Stomach (tissue), 9 donors: ENCODE results near the gene GOLM1. TPM values are rescaled to one million over a fixed set of nuclear protein-coding genes. Genes with fewer than 3 reads are reported as not detected.

Source experiments
- DNase-seq, 2 donors: peaks; one replicate each; pipeline versions ENCODE4 v3.0.0 to v3.0.0-alpha.2; 2013 to 2019
- H3K27ac ChIP-seq, 5 donors: fragments of 200-600 bp in 4 of 5; sonication (generic) in 4 of 5; one replicate each; pipeline ENCODE4 v1.5.1; 2013 to 2019; ENCODE audit warnings: mild to moderate bottlenecking in 1 of 5, moderate library complexity in 1 of 5
- H3K27me3 ChIP-seq, 3 donors: fragments of 200-600 bp; sonication (generic); one replicate each; pipeline ENCODE4 v1.5.1; 2017 to 2019; ENCODE audit warnings: mixed run types in 1 of 3
- H3K36me3 ChIP-seq, 4 donors: fragments of 200-600 bp; sonication (generic); 1 replicate in 3 of 4; 2 replicates in 1 of 4; pipeline ENCODE4 v1.5.1; 2016 to 2019
- H3K4me1 ChIP-seq, 4 donors: fragments of 200-600 bp; sonication (generic); one replicate each; pipeline ENCODE4 v1.5.1; 2016 to 2019
- H3K4me3 ChIP-seq, 4 donors: fragments of 200-600 bp; sonication (generic) in 3 of 4; one replicate each; pipeline ENCODE4 v1.5.1; 2016 to 2019; ENCODE audit warnings: mild to moderate bottlenecking in 1 of 4
- H3K9me3 ChIP-seq, 4 donors: fragments of 200-600 bp; sonication (generic); one replicate each; pipeline ENCODE4 v1.5.1; 2016 to 2019
- EP300 ChIP-seq: sonication (generic); formaldehyde crosslinking; IDR thresholded peaks from one replicate; pipeline ENCODE4 v1.6.1; 2017; ENCODE audit warnings: antibody characterized with exemption
- POLR2A ChIP-seq, 4 donors: fragments of 450-650 bp; IDR thresholded peaks; one replicate each; pipeline ENCODE4 v1.6.1; 2016; ENCODE audit warnings: antibody characterized with exemption in 4 of 4, control low read depth in 2 of 4, mild to moderate bottlenecking in 1 of 4, moderate library complexity in 1 of 4
- POLR2AphosphoS5 ChIP-seq, 3 donors: sonication (generic); formaldehyde crosslinking; IDR thresholded peaks; one replicate each; pipeline ENCODE4 v1.6.1; 2016; ENCODE audit warnings: antibody characterized with exemption in 3 of 3
- WGBS, 5 donors: extraction: QIAGEN DNeasy Blood & Tissue Kit in 3 of 5; methylation state at CpG; one replicate each; pipeline versions ENCODE4 v1.1.5 to v1.1.7; 2013 to 2018; 5-methylcytosine and 5-hydroxymethylcytosine counted together
- intact Hi-C: fragments of 100-400 bp; cut with DNase I; formaldehyde crosslinking; loops from one replicate; pipeline ENCODE4 v1.15.1; 2023; ENCODE audit warnings: low total_unique reads
- polyA plus RNA-seq, 3 donors: library from polyadenylated mRNA; stranded (reverse); fragments of 200-250 nt; gene quantifications; one replicate each; pipeline ENCODE4 v1.2.3, GENCODE V29; 2013
- total RNA-seq, 5 donors: library from RNA; depleted of rRNA; stranded (reverse); fragments of >200 nt; gene quantifications; one replicate each; pipeline versions ENCODE4 v1.1.0 to v1.2.3, GENCODE V29; 2014 to 2016
- TF ChIP-seq, protein P1 (sequence below), 7 experiments: fragments of 450-650 bp in 4 of 7; fragments of 200-600 bp in 3 of 7; sonication (generic) in 3 of 7; IDR thresholded peaks; one replicate each; pipeline ENCODE4 v1.5.1; 2016 to 2019; ENCODE audit warnings: antibody characterized with exemption in 7 of 7, control low read depth in 2 of 7, mild to moderate bottlenecking in 1 of 7
- donor health status: healthy with polysubstance abuse.
- donor health status: Bipolar disorder and iron deficiency.
- donor health status: healthy.

Gene GOLM1
- total and polyA plus RNA-seq, 8 donors = 16.0 to 160 (median 39.4) TPM

GRCh38 chr9:86022687-86023266, 76.6 kb downstream of the GOLM1 start:
- H3K27me3 ChIP-seq = no peaks in the 10 kb centered on the region
- intact Hi-C loops = no loop called here
- no peak overlapping the region for H3K4me3 ChIP-seq
- no peaks in the 10 kb centered on the region for H3K9me3 ChIP-seq
- no peak overlapping the region for H3K27ac ChIP-seq
- peak in 1 of 2 donors; percentile 44 for DNase-seq
- H3K4me1 ChIP-seq = peaks cover 0 to 7% (median 0%) of the 10 kb centered on the region in 4 donors
- 68 to 89% (median 85%) methylated on average over 3 of the region's 3 CpGs for WGBS, 5 donors
- TF ChIP-seq EP300 (no peak), POLR2A (IDR thresholded peaks at IDR 0.05) (no peak)
- TF ChIP-seq, protein P1, sequence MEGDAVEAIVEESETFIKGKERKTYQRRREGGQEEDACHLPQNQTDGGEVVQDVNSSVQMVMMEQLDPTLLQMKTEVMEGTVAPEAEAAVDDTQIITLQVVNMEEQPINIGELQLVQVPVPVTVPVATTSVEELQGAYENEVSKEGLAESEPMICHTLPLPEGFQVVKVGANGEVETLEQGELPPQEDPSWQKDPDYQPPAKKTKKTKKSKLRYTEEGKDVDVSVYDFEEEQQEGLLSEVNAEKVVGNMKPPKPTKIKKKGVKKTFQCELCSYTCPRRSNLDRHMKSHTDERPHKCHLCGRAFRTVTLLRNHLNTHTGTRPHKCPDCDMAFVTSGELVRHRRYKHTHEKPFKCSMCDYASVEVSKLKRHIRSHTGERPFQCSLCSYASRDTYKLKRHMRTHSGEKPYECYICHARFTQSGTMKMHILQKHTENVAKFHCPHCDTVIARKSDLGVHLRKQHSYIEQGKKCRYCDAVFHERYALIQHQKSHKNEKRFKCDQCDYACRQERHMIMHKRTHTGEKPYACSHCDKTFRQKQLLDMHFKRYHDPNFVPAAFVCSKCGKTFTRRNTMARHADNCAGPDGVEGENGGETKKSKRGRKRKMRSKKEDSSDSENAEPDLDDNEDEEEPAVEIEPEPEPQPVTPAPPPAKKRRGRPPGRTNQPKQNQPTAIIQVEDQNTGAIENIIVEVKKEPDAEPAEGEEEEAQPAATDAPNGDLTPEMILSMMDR (IDR thresholded peaks at IDR 0.05) = no peak
- peaks cover 20 to 99% (median 89%) of the 10 kb centered on the region in 4 donors for H3K36me3 ChIP-seq

DNA sequence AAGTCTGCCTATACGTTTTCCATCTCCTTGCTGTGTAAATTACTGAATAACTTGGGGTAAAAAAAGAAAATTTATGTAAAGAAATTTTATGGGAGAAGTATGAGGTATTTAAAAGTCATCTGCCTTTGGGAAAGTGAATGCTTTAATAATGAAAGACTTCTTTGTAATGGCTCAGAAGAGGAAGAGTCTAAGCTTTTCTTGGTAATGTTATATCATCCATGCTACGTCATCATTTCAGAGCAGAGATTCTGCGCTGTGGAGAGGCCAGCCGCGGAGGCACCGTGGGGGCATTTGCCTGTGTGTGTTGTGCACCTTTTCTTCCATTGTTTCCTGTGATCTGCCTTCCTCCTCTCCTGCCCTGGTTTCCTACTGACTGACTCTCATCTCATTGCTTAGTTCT, 78.2 kb downstream of the GOLM1 start:
- DNase-seq = no peak
- Histone ChIP-seq H3K9me3 (no peaks in the 10 kb centered on the region), H3K4me3 (no peak overlapping the region), H3K27ac (no peak overlapping the region), H3K4me1 (peaks cover 0 to 7% (median 0%) of the 10 kb centered on the region in 4 donors), H3K27me3 (no peaks in the 10 kb centered on the region), H3K36me3 (peaks cover 22 to 99% (median 89%) of the 10 kb centered on the region in 4 donors)
- 80 to 96% (median 91%) methylated on average over 6 of the region's 6 CpGs for WGBS, 5 donors
- intact Hi-C loops = no loop called here
- TF ChIP-seq POLR2A (IDR thresholded peaks at IDR 0.05) (no peak), POLR2AphosphoS5 (IDR thresholded peaks at IDR 0.05) (no peak), EP300 (no peak)
- TF ChIP-seq, protein P1 (IDR thresholded peaks at IDR 0.05) = no peak

GRCh38 chr9:86020731-86021130, 78.6 kb downstream of the GOLM1 start:
- no peak for TF ChIP-seq POLR2AphosphoS5 (IDR thresholded peaks at IDR 0.05)
- TF ChIP-seq, protein P1 (IDR thresholded peaks at IDR 0.05) = no peak
- no peak for TF ChIP-seq EP300
- no peak for TF ChIP-seq POLR2A (IDR thresholded peaks at IDR 0.05)
- 96 to 100% (median 100%) methylated on average over 1 of the region's 1 CpG for WGBS, 5 donors
- Histone ChIP-seq H3K27me3 (no peaks in the 10 kb centered on the region), H3K36me3 (peaks cover 22 to 96% (median 85%) of the 10 kb centered on the region in 4 donors), H3K9me3 (no peaks in the 10 kb centered on the region), H3K4me3 (no peak overlapping the region), H3K27ac (no peak overlapping the region), H3K4me1 (peaks cover 0 to 7% (median 0%) of the 10 kb centered on the region in 4 donors)
- DNase-seq = no peak
- intact Hi-C loops = no loop called here

DNA sequence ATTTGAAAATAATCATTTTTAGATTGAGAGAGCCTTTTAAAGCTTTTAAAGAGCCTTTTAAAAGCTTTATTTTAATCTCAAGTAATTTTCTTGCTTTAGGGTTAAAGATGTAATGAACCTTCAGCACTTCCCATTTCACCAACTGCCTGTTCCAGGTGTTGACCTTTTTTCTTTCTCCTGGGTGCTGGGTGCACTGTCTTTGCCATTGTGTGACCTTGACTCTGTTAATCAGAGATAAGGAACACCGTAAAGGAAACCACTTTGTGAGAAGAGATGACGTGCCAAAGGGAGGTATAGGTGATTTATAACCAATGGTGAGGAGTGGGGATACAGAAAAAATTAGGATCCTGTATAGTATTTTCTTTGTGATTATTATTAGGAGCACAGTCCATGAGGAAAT, 90.2 kb downstream of the GOLM1 start:
- no peak for TF ChIP-seq POLR2AphosphoS5 (IDR thresholded peaks at IDR 0.05)
- no peak for TF ChIP-seq EP300
- TF ChIP-seq POLR2A (IDR thresholded peaks at IDR 0.05) = no peak
- TF ChIP-seq, protein P1 (IDR thresholded peaks at IDR 0.05) = no peak
- 29 to 62% (median 33%) methylated on average over 2 of the region's 2 CpGs for WGBS, 5 donors
- intact Hi-C loops = no loop called here
- no peaks in the 10 kb centered on the region for H3K4me1 ChIP-seq
- DNase-seq = no peak
- H3K27me3 ChIP-seq = no peaks in the 10 kb centered on the region
- peaks cover 34 to 94% (median 93%) of the 10 kb centered on the region in 4 donors for H3K36me3 ChIP-seq
- no peak overlapping the region for H3K27ac ChIP-seq
- no peak overlapping the region for H3K4me3 ChIP-seq
- H3K9me3 ChIP-seq = peaks cover 0 to 5% (median 3%) of the 10 kb centered on the region in 4 donors
